Fibroblast of skin of scalp (primary cell): ENCODE data around the gene NACC2.
"Not testable (repeated sequence)": the region's sequence is repeated elsewhere in the genome, so short reads cannot be mapped to it uniquely, and the experiment has no call there.

Experiments
- DNase-seq: peaks from one replicate; pipeline ENCODE4 v3.0.0-alpha.2; 2013

Gene NACC2

GRCh38 chr9:135973277-135974219, 121.5 kb downstream of the NACC2 start:
- no peak for DNase-seq

- DNase-seq = no peak
These were observed 123.2 kb downstream of the NACC2 start for GRCh38 chr9:135971892-135972291.

GRCh38 chr9:135971111-135971766, 123.8 kb downstream of the NACC2 start:
- DNase-seq = peak; percentile 70

- no peak for DNase-seq
These were observed 124.8 kb downstream of the NACC2 start for GRCh38 chr9:135970128-135970815.

- DNase-seq = no peak
These were observed 125.9 kb downstream of the NACC2 start for GRCh38 chr9:135969064-135969683.

- no peak for DNase-seq
These were observed 126.5 kb downstream of the NACC2 start for GRCh38 chr9:135968601-135969000.

- no peak for DNase-seq
These were observed 127.0 kb downstream of the NACC2 start for GRCh38 chr9:135968083-135968476.

GRCh38 chr9:135966916-135967260, 128.2 kb downstream of the NACC2 start:
- not testable (repeated sequence) for DNase-seq

- no peak for DNase-seq
These were observed 129.8 kb downstream of the NACC2 start for GRCh38 chr9:135965124-135965756.

- no peak for DNase-seq
These were observed 131.2 kb downstream of the NACC2 start for GRCh38 chr9:135963938-135964337.

GRCh38 chr9:135963338-135963737, 131.8 kb downstream of the NACC2 start:
- no peak for DNase-seq

GRCh38 chr9:135962696-135963307, 132.3 kb downstream of the NACC2 start:
- DNase-seq = no peak

GRCh38 chr9:135961811-135962695, 133.0 kb downstream of the NACC2 start:
- no peak for DNase-seq

GRCh38 chr9:135961277-135961715, 133.8 kb downstream of the NACC2 start, which contains the start of gene UBAC1:
Gene UBAC1, minus strand, starts transcription at chr9:135961373. Its CDS starts 211 bp downstream, at chr9:135961162.
- peak; percentile 96 for DNase-seq

GRCh38 chr9:135960411-135961276, 134.4 kb downstream of the NACC2 start:
- no peak for DNase-seq

GRCh38 chr9:135959814-135960213, 135.3 kb downstream of the NACC2 start:
- no peak for DNase-seq

- DNase-seq = no peak
These were observed 136.6 kb downstream of the NACC2 start for GRCh38 chr9:135958485-135958884.

- no peak for DNase-seq
These were observed 137.7 kb downstream of the NACC2 start for GRCh38 chr9:135957431-135957830.

- DNase-seq = no peak
These were observed 138.3 kb downstream of the NACC2 start for GRCh38 chr9:135956802-135957174.
